HG02938 (cell line): ENCODE data around the gene GUF1.
"Not testable (repeated sequence)": the region's sequence is repeated elsewhere in the genome, so short reads cannot be mapped to it uniquely, and the experiment has no call there.

ENCODE experiments used
- ATAC-seq: cut with Tn5 transposase; IDR thresholded peaks from one replicate; pipeline ENCODE4 v1.9.1; 2021; ENCODE audit warnings: mild to moderate bottlenecking, moderate library complexity; ENCODE audit not compliant: unreplicated experiment

Gene GUF1

DNA sequence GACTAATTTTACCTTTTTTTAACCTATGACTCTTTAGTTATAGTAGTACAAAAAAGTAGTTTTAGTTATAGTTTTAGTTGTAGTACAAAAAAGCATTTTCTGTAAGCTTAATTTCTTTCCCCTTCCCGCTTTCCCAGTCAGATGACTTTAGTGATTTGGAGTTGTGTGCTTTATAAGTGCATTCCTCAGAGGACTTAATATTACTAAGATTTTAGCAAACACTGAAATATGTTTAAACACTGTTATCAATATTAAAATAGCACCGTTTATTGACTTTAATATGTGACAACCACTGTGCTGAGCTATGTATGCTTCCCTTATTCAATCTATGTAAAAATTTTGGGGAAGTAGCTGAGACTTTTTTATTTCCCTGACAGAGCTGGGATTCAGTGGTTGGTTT, 22.8 kb downstream of the GUF1 start:
- no peak for ATAC-seq

DNA sequence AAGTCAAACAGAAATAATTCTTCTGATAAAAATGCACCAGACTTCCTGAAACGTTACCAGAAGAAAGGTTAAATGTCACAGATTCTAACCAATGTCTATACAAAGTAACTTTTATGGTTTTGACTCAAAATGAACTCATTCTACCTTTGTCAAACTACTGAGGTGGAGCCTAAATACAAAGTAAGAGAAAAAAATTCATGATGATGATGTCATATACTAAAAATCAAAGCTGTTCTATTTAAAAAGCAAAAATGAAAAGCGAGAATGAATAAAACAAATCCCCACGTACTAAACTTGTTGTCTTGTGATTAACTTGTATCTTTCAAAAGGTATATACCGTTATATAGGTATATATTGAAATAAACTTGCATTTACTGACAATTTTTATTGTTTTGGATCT, 26.5 kb downstream of the GUF1 start:
- ATAC-seq: no peak

DNA sequence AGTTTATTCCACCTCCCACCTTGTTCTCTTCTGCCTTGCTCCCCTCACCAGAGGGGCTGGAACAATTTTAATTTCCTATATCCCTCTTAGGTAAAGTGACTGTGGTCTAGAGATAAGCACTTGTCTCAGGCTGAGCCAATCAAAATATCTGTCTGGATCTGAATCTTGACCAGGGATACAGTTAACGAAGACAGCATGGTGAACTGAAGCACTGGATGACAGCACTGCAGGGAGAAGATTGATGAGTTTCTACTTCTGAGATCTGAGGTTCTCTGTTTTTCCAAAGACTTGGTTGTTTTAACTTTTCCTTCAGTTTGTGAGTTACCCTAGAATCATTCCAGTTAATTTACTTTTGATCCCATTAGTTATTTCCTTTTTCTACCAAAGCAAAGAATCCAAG, 34.9 kb downstream of the GUF1 start:
- no peak for ATAC-seq

DNA sequence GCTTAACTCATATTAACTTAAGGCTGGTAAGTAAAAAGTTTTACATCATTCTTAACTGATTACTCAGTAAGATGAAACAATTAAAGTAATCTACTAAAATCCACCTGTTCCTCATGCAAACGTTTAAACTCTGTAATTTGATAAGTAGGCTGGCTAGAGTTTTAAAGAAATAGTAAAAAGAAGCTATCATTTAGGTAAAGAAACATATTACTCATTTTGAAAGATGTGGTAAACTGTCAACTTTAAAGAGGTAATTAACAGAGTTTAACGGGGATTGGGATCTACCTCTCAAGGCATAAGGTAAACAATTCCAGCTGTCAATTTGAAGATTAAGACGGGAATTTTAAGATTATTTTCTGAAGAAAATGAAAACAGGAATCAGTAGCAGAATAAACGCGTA, 38.4 kb downstream of the GUF1 start:
- no peak for ATAC-seq

DNA sequence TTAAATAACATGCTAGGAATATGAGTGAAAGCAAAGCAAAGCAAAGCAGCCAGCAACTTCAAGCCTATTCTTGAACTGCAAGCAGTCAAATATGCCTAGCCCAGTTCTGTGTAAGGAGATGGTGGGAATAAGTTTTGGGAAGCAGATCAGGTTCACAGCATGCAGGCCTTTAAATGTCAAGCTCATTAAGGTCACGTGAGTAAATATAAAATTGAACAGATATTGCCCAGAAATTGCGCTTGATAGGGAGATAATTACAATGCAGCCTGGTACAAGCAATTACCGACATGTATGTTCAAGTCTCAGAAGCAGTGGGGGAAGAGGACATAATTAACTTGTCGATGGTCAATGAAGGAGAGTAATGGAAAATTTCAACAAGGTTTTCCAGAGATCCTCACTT, 42.2 kb downstream of the GUF1 start:
- no peak for ATAC-seq

DNA sequence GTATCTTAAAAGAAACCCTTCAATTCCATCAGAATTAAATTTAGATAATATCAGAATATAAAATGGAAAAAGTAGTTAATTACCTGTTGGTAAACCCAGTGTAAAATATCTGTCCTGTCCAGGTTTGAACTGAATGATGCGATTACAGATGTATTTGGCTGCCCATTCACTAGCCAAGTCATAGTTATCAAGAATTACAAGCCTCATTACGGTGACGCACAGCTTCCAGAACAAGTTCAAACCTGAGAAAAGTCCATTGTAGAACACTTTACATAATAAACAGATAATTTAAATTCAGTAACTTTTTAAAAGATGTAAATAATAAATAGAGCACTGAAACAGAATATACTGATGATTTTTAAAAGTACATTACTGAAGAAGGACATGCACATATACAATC, 43.8 kb downstream of the GUF1 start:
- ATAC-seq: no peak

DNA sequence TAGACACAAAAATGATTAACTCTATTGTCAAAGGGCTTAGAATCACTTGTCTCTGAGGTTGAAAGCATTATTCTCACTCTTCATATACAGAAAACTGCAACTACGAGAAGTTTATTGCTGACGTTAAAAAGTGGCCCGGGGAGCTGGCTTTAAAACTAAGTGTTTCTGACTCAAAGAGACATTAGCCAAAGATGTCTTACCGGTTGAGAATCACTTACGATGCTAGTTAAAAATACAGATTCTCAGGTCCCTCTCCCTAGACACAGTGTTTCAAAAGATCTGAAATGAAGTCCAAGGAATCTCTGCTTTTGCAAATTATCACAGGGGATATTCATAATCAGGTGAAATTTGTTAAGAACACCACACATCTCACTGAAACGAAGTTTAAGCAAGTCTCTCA, 46.9 kb downstream of the GUF1 start:
- ATAC-seq: no peak

DNA sequence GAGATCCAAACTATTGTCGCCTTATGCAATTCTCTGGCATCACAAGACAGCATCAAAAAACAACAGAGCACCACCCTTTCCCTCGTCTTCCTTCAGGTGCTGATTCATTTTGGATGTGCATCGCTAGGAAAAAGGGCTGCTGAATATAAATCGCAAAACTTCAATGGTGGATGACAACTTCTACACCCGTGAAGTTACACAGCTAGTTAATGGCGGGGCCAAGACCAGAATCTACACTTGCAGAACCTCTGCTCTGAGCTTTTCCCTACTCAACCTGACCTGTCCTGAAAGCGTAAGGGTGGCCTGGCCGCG, 47.5 kb downstream of the GUF1 start:
- peak; percentile 35 for ATAC-seq

DNA sequence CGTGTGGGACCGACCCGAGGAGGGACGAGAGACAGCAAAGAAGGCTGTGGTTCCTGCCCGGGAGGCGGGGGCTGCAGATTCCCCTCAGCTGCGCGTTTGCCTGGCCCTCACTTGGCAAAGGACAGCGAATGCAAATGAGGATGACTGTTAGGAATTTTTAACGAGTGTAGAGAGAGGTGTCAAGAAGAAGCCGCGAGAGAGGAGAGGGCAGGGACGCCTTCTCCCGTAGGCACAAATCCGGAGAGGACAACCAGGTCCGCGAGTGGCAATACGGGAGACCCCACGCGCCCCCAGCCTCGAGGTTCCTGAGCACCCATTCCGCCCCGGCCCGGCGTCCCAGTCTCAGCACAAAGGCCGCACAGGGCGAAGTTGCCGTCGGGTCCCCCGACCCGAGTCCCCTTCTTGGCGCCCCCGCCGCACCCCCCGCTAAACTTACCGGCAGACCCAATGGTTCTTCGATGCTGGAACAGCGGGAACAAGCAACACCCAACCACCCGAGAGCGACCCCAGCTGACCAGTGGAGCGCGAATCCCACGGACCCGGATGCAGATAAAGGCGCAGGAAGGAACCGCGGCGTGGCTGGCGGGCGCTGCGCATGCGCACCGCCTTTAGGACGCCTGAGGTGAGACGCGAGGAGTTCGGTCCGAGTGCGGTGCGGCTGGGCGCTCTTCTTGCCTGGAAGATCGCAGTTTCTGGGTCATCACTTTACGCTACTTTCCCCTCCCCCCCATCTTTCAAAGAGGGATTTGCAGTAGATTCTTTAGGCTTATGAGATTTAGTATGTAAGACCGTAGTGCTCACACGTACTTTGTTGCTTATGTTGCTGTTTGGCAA, 48.0 kb downstream of the GUF1 start, which contains the start of gene GNPDA2:
GNPDA2 (minus strand) TSS at position 519 of the 834 bp plus-strand sequence. CDS start 4,349 bp downstream, outside the sequence.
- ATAC-seq: peak; percentile 88

DNA sequence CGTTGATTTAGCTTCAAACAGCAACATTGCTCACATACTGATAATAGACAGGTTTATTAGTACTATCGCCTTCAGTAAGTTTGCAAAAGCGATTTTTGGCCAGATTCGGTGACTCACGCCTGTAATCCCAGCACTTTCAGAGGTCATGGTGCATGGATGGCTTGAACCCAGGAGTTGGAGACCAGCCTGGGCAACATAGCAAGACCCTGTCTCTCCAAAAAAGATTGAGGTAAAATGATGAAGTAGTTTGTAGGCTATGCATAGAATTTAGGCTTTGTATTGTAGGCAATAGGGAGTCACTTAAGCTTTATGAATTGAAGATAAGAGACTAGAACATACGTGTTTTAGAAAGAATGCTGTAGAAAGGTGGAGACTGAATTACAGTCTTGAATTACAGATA, 49.3 kb downstream of the GUF1 start:
- ATAC-seq: no peak

DNA sequence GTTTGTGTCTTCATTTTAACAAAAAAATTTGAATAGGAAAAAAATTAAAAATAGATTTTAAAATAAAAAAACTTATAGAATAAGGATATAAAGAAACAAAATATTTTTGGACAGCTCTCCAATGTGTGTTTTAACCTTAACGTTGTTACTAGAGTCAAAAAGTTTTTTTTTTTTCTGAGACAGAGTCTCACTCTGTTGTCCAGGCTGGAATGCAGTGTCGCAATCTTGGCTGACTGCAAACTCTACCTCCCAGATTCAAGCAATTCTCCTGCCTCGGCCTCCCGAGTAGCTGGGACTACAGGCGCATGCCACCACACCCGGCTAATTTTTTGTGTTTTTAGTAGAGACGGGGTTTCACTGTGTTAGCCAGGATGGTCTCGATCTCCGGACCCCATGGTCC, 50.5 kb downstream of the GUF1 start:
- ATAC-seq: not testable (repeated sequence)

DNA sequence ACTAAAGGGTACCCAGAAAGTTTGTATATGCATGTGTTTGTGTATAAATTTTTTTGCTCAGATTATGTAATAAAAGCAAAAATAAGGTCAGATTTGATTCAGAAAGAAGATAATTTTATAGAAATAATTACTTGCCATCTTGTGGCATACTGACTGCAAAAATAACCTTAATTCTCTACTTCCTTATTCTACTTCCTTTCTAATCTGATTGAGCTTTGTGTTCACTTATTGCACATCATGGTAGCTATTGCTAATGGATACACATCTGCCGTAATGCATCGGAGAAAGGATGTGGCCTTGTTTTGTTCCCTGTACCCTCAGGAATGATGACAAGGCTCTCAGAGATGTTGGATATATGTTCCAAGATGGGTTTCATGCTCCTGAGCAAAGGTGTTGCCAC, 58.7 kb downstream of the GUF1 start:
- no peak for ATAC-seq

DNA sequence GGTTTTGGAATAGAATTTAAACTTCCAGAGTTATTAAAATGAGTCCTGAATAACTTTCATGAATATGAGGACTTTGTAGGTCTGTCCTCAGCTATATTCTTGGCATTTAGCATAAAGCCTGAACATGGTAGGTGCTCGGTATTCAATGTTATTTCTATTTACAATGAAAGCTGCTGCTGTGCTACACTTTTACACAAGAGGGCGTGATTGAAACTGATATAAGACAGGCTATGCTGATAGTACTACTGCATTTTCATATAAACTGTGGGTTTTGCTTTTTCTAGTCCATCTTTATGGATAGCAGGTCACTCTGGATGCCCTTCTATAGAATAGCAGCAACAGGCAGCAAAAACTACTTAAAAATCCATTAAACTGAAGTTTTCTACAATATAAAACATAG, 60.4 kb downstream of the GUF1 start:
- ATAC-seq: peak; percentile 84

DNA sequence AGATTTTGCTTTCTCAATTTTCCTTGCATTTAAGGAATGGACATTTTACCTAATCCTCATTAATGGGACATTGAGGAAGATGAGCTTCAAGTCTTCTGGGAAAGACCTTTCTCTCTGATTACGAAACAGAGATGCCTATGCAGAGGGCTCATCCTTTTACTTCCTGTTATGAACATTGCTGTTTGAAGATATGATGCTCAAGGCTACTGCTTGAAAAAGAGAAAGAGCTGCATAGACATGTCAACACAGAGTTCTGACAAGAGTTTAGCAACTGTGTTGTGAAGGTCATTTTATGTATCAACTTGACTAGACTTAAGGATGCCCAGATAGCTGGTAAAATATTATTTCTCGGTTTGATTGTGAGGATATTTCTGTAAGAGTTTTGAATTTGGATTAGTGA, 62.0 kb downstream of the GUF1 start:
- ATAC-seq: no peak
